RWPE1 (cell line): ENCODE measurements around the gene ACYP2.

ENCODE experiments used
- CTCF ChIA-PET: fragments of 350-600 bp; sonication (Branson Sonifier 250); formaldehyde crosslinking; extraction: SDS; loops from one replicate; lab custom pipeline; 2021; lab: Yijun Ruan, JAX
- POLR2A ChIA-PET: fragments of 400-600 bp; formaldehyde crosslinking; extraction: SDS; loops from one replicate; lab custom pipeline; 2020; ENCODE audit warnings: antibody characterized with exemption; ENCODE audit not compliant: low non-redundant PET; lab: Yijun Ruan, JAX
- DNase-seq: peaks from one replicate; pipeline ENCODE4 v3.0.0; 2012; ENCODE audit warnings: low spot score
- H3K27ac ChIP-seq: fragments of 450-650 bp; 2 replicates; pipeline ENCODE4 v1.5.1; 2017
- CTCF ChIP-seq: fragments of 450-650 bp; conservative IDR thresholded peaks from 2 replicates; pipeline ENCODE4 v1.5.1; 2017; ENCODE audit warnings: low read depth, mild to moderate bottlenecking

Gene ACYP2

GRCh38 chr2:54208364-54209240 is 93.2 kb downstream of the ACYP2 start:
- POLR2A ChIA-PET = no interaction called here
- DNase-seq = no peak
- CTCF ChIA-PET = interaction anchor here (0.6 kb wide), 1 partner anchor 48 kb away, joined by 4 read pairs; no protein-coding TSS in a partner anchor
- no peak overlapping the region for H3K27ac ChIP-seq
- TF ChIP-seq CTCF = no peak

GRCh38 chr2:54209379-54209778 is 94.0 kb downstream of the ACYP2 start:
- no peak overlapping the region for H3K27ac ChIP-seq
- TF ChIP-seq CTCF = no peak
- CTCF ChIA-PET = no interaction called here
- no peak for DNase-seq
- POLR2A ChIA-PET = no interaction called here

- peak; percentile 71 for DNase-seq
- no peak for TF ChIP-seq CTCF
- no peak overlapping the region for H3K27ac ChIP-seq
- CTCF ChIA-PET = interaction anchor here (0.6 kb wide), 3 partner anchors 21 to 305 kb away, joined by 3 to 4 read pairs (median 3); no protein-coding TSS in a partner anchor
- POLR2A ChIA-PET = no interaction called here
Measured at GRCh38 chr2:54212456-54212855, 97.0 kb downstream of the ACYP2 start.

- H3K27ac ChIP-seq = no peak overlapping the region
- TF ChIP-seq CTCF = no peak
- ChIA-PET CTCF (no interaction called here), POLR2A (no interaction called here)
- no peak for DNase-seq
Measured at GRCh38 chr2:54213082-54213481, 97.7 kb downstream of the ACYP2 start.

GRCh38 chr2:54224997-54225396 is 109.6 kb downstream of the ACYP2 start:
- no peak overlapping the region for H3K27ac ChIP-seq
- no peak for DNase-seq
- POLR2A ChIA-PET = no interaction called here
- TF ChIP-seq CTCF = no peak
- CTCF ChIA-PET = no interaction called here

GRCh38 chr2:54226260-54226659 is 110.8 kb downstream of the ACYP2 start:
- H3K27ac ChIP-seq = no peak overlapping the region
- TF ChIP-seq CTCF = no peak
- POLR2A ChIA-PET = no interaction called here
- CTCF ChIA-PET = interaction anchor here (0.6 kb wide), 2 partner anchors 19 to 1462 kb away, joined by 3 to 5 read pairs; no protein-coding TSS in a partner anchor
- DNase-seq = no peak
